HK-2 (cell line): Measurements from ENCODE around the gene KAT6B.

Experiments
- DNase-seq: peaks from one replicate; pipeline ENCODE4 v3.0.0-alpha.2; 2018; ENCODE audit not compliant: unreplicated experiment

KAT6B gene

DNA sequence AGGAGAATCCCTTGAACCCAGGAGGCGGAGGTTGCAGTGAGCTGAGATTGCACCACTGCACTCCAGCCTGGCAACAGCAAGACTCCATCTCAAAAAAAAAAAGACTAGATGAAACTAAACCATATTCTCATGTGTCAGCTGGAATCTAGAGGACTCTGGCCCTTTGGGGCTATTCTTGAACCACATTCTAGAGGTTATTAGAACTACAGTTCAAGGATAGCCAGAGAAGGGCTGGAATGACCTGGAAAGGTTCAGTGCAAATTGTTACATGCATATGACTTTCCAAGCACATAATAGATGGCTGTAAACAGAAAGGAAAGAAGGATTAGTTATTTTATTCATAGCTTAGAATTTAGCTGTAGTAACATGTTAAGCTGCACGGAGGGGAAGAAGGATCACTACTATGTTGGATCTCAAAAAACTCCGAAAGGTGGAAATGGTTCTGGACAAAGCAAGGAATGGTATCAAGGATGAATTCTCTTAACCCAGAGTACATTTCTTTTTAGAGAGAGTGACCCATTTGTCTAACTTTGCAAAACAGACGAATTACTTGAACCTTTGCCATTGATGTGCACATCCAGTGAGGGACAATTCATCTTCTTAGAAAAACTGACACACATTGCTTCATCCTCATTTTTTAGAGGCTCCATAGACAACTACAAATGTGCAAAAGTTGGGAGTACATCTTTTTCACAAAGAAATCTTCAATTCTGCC, 161.1 kb downstream of the KAT6B start:
- no peak for DNase-seq

GRCh38 chr10:74988054-74988775, 161.8 kb downstream of the KAT6B start:
- DNase-seq: no peak

GRCh38 chr10:74988832-74989561, 162.6 kb downstream of the KAT6B start:
- no peak for DNase-seq

GRCh38 chr10:74991435-74991834, 165.0 kb downstream of the KAT6B start:
- peak; percentile 11 for DNase-seq

- DNase-seq: no peak
Observed at GRCh38 chr10:74992068-74992467, 165.7 kb downstream of the KAT6B start.

- DNase-seq: no peak
Observed at GRCh38 chr10:74993649-74994048, 167.2 kb downstream of the KAT6B start.

- DNase-seq: no peak
Observed at GRCh38 chr10:74994854-74995253, 168.5 kb downstream of the KAT6B start.

DNA sequence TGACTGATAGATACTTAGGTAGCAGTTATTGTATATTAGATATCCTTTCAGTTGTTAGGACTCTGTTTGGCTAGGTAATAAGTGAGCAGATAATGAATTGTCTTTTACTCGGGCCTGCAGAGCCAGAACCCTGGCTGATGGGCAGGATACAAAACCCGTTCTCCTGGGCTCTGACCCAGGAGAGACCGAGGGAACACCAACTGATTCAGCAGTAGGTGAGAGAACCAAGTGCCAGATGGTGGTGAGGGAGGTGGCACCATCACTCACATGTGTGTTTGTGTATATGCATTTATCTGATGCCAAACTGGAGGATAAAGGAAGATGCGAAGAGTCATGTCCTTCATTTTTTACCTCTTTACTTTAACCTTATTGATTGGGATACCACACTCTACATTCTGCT, 169.4 kb downstream of the KAT6B start:
- DNase-seq: no peak

- no peak for DNase-seq
Observed at GRCh38 chr10:74997163-74997562, 170.8 kb downstream of the KAT6B start.

DNA sequence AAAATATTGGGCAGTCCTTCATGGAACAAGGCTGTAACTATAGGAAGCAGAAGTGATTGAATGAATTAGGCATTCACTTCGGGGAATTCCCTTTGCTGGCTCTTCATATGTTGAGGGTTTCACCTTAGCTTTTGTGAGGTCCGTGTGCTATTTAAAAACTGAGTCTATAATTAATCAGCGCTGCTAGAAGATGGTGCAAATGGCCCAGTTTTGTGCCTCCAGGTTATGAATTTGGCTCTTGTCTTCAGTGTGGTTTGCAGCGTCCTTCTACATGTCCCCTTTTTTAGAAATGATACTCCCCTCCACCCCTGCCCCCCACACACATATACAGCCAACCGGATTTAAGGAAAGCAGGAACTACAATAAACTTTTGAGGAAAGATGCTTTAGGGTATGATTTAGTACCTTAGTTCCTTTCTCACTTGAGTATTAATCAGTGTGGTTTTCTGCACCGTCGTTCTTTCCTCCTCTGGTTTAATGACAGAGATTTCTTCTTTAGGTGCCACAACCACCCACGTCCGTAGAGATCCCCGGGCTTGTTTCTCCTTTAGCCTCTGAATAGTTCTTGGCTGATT, 174.4 kb downstream of the KAT6B start:
- DNase-seq: no peak

GRCh38 chr10:75001715-75002350, 175.4 kb downstream of the KAT6B start:
- DNase-seq: no peak

DNA sequence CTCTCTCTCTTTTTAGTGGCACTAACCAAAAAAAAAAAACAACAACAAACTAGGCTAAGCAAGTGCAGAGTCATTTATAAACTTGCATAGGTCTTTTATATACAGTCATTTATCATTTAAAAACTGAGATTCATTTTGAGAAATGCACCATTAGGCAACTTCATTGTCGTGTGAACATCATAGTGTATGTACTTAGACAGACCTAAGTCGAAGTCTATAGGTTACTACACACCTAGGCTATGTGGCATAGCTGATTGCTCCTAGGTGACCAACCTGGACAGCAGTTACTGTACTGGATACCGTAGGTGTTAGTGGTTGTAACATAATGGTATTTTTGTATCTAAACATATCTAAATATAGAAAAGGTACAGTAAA, 175.9 kb downstream of the KAT6B start:
- no peak for DNase-seq

DNA sequence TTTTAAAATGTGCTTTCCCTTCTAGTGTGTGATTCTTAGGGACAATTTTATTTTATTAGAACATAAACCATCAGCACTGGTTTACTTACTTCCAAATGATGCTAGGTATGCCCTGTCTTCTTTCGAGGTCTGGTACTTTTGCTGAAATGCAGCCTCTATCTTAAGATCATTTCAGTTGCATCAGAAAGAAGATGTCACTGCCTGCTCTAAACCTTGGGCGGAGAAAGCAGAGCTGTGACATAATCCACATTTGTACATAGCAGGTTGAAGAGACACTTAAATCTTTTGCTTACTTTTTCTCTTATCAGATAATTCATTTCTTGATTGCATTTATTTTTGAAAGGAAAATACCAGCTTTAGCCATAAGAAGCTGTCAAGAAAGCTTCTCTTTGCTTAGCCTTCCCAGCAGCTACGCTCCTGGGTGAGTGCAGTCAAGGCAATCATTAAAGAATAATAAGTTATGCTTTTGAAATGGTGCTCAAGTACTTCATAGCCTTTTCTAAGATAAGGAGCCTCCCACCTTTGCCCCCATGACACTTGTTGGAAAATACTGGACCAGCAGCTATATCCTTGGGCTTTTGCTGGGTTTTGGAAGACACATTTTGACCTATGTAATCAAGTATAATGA, 176.7 kb downstream of the KAT6B start:
- no peak for DNase-seq

GRCh38 chr10:75003891-75004290, 177.5 kb downstream of the KAT6B start:
- DNase-seq: no peak

GRCh38 chr10:75007646-75008045, 181.2 kb downstream of the KAT6B start:
- DNase-seq: no peak

GRCh38 chr10:75008952-75009351, 182.6 kb downstream of the KAT6B start:
- DNase-seq: no peak

DNA sequence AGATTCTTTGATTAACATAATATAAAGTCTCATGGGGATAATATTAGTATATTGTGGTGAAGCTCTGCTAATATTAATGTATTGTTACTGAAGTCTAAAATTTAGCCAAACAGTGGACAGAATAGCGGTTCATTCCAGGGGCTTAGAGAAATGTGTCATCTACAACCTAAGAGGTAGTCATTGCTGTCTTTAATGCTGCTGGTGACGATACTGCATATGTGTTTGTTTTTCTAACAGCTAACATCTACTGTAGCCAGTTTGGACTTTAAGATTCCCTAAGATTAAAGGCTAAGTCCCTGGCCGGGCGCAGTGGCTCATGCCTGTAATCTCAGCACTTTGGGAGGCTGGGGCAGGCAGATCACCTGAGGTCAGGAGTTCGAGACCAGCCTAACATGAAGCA, 183.0 kb downstream of the KAT6B start:
- DNase-seq: no peak

DNA sequence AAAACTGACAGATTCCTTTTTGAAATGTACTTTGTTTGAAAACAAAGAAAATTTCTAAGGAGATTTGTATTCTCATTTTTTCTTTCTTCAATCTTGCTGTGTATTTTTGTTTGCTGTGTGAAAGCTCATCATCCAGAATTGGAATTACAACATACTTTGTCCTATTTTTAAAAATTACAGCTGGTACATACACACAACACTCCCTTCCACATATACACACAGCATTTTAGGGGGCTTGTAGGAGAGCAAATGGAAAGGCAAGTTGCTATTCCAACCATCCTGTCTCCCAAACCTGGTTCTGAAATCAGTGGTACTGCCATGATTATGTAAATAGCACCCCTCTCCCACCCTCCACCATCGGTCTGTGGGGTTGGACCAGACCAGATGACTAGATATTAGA, 184.0 kb downstream of the KAT6B start:
- no peak for DNase-seq

- no peak for DNase-seq
Observed at GRCh38 chr10:75011221-75011620, 184.8 kb downstream of the KAT6B start.

DNA sequence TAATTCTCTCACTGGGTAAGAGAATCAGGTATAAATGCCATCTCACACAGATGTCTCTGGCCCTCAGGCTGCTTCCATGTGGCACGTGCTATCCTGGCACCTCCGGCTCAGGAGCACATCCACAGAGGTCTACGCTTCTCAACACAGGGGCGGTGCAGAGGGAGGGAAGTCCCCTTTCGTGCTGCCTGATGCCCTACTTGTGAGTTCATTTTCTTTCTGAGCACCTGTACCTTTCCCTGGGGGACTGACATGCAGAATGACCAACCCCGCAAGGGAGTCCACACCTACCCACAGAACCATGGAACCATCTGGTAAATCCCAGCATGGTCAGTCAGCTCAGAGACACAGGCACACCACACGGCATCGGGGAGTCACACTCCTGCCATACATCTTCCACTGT, 186.1 kb downstream of the KAT6B start:
- no peak for DNase-seq

DNA sequence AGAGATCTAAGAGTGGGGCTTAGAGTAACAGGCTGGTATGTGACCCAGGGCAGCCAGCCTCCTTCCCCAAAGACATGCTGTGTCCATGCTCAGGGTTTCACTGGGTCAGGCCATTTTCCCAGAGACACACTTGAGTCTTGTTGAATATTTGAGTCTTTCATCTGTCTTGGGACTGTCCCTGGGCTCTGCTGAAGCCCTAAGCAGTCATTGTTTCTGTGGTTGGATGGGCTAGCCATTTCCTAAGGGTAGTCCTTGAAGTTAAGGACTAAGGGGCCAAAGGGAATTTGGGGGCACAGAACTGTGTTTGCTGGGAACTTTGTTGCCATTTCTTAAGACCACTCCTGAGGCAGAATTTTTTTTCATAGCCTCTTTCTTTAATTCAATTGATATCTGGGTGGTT, 186.6 kb downstream of the KAT6B start:
- DNase-seq: no peak

DNA sequence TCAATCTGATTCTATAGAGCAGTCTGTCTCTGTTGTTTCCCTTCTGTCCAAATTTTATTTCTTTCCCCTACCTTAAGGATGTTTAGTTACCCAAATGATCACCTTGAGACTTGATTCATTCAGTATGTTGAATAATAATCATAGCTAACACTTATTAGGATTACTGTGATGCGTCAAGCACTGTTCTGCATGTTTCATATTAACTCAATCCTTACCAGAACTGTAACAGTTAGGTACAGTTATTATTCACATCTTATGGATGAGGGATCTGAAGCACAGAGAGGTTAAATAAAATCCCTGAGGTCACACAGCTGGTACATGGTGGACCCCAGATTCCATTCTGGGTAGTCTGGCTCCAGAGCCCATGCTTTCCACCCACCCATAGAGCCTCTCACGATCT, 187.1 kb downstream of the KAT6B start:
- DNase-seq: no peak
